B cell (primary cell): ENCODE measurements around the gene GSG1L. TPM values are rescaled to one million over a fixed set of nuclear protein-coding genes. Genes with fewer than 3 reads are reported as not detected.

Source experiments
- ATAC-seq: fragments of 200-7000 bp; cut with Tn5 transposase; one replicate; pipeline ENCODE4 v1.10.0; 2021; ENCODE audit warnings: low read depth, mild to moderate bottlenecking, moderate number of reproducible peaks, moderate library complexity
- CTCF ChIA-PET: fragments of 350-600 bp; sonication (Branson Sonifier 250); formaldehyde crosslinking; loops from one replicate; lab custom pipeline; 2021; ENCODE audit warnings: antibody characterized with exemption, inconsistent platforms; lab: Charles Lee
- POLR2A ChIA-PET: fragments of 350-600 bp; sonication (Branson Sonifier 250); formaldehyde crosslinking; loops from one replicate; lab custom pipeline; 2021; ENCODE audit warnings: antibody characterized with exemption; lab: Charles Lee
- DNase-seq: peaks from one replicate; pipeline ENCODE4 v3.0.0; 2013
- H2AFZ ChIP-seq: 2 replicates; pipeline ENCODE4 v1.6.1; 2012; ENCODE audit warnings: mild to moderate bottlenecking, low read depth, low read length; ENCODE audit not compliant: insufficient read depth, poor library complexity, severe bottlenecking
- H3K27ac ChIP-seq, 2 donors: 1 replicate in 1 of 2; 2 replicates in 1 of 2; pipeline ENCODE4 v1.5.1; 2012 to 2013; ENCODE audit warnings: low read length in 2 of 2, mild to moderate bottlenecking in 2 of 2, moderate library complexity in 1 of 2
- H3K27me3 ChIP-seq, 4 experiments: fragments of 200-600 bp in 1 of 4; sonication (generic) in 1 of 4; replicated peaks in 1 of 4; 1 replicate in 2 of 4; 2 replicates in 2 of 4; pipeline versions ENCODE4 v1.6.1 to v1.7.0; 2013 to 2016; ENCODE audit warnings: low read length in 3 of 4, mild to moderate bottlenecking in 2 of 4, mixed read lengths in 1 of 4, moderate library complexity in 1 of 4; ENCODE audit not compliant: insufficient read depth in 4 of 4, control insufficient read depth in 3 of 4; ENCODE audit errors: control extremely low read depth in 1 of 4
- H3K36me3 ChIP-seq, 2 experiments: replicated peaks in 1 of 2; 1 replicate in 1 of 2; 2 replicates in 1 of 2; pipeline versions ENCODE4 v1.6.1 to v1.7.1; 2013; ENCODE audit warnings: low read length in 1 of 2; ENCODE audit not compliant: insufficient read depth in 2 of 2, control insufficient read depth in 1 of 2; ENCODE audit errors: control extremely low read depth in 1 of 2, extremely low read depth in 1 of 2
- H3K4me1 ChIP-seq, 2 donors: fragments of 200-600 bp in 1 of 2; sonication (generic) in 1 of 2; 1 replicate in 1 of 2; 2 replicates in 1 of 2; pipeline versions ENCODE4 v1.5.1 to v1.6.1; 2013 to 2017; ENCODE audit warnings: low read length in 2 of 2; ENCODE audit not compliant: control insufficient read depth in 2 of 2, insufficient read depth in 2 of 2
- H3K4me2 ChIP-seq: replicated peaks from 2 replicates; pipeline ENCODE3; 2012; ENCODE audit warnings: mild to moderate bottlenecking, low read depth, low read length; ENCODE audit not compliant: poor library complexity, severe bottlenecking
- H3K4me3 ChIP-seq, 5 experiments: fragments of 200-600 bp in 1 of 5; sonication (generic) in 1 of 5; 1 replicate in 3 of 5; 2 replicates in 2 of 5; pipeline versions ENCODE4 v1.5.1 to v1.7.0; 2011 to 2016; ENCODE audit warnings: low read length in 4 of 5, mild to moderate bottlenecking in 4 of 5, low read depth in 2 of 5, control low read depth in 1 of 5, moderate library complexity in 1 of 5; ENCODE audit not compliant: insufficient read depth in 1 of 5; ENCODE audit errors: control extremely low read depth in 1 of 5, extremely low read depth in 1 of 5
- H3K79me2 ChIP-seq: fragments of 200-600 bp; sonication (generic); one replicate; pipeline ENCODE4 v1.6.0; 2016; ENCODE audit warnings: low read length; ENCODE audit not compliant: control insufficient read depth, insufficient read depth
- H3K9ac ChIP-seq: fragments of 200-600 bp; sonication (generic); 2 replicates; pipeline ENCODE4 v1.6.1; 2017; ENCODE audit warnings: mild to moderate bottlenecking, low read length, moderate library complexity
- H3K9me3 ChIP-seq, 3 donors: one replicate each; pipeline versions ENCODE4 v1.6.1 to v1.7.1; 2013; ENCODE audit warnings: low read length in 2 of 3; ENCODE audit not compliant: control insufficient read depth in 2 of 3, insufficient read depth in 1 of 3; ENCODE audit errors: control extremely low read depth in 1 of 3
- H4K20me1 ChIP-seq: 2 replicates; pipeline ENCODE4 v1.6.0; 2012; ENCODE audit warnings: mild to moderate bottlenecking, low read length; ENCODE audit not compliant: insufficient read depth, control insufficient read depth, poor library complexity, severe bottlenecking
- H3K27ac Mint-ChIP-seq: one replicate; pipeline ENCODE4 v1.8.0; 2021; ENCODE audit warnings: mixed read lengths
- H3K27me3 Mint-ChIP-seq: one replicate; pipeline ENCODE4 v1.8.0; 2021; ENCODE audit warnings: mixed read lengths
- H3K4me1 Mint-ChIP-seq: one replicate; pipeline ENCODE4 v1.8.0; 2021; ENCODE audit warnings: mixed read lengths
- H3K4me3 Mint-ChIP-seq: one replicate; pipeline ENCODE4 v1.8.0; 2021; ENCODE audit warnings: mixed read lengths
- H3K9me3 Mint-ChIP-seq: one replicate; pipeline ENCODE4 v1.8.0; 2022; ENCODE audit warnings: mixed read lengths; ENCODE audit not compliant: insufficient read depth
- EZH2 ChIP-seq: IDR thresholded peaks from 2 replicates; pipeline ENCODE4 v1.6.1; 2012; ENCODE audit warnings: borderline replicate concordance, low read depth, mild to moderate bottlenecking, moderate library complexity, low read length; ENCODE audit not compliant: insufficient read depth, poor library complexity, severe bottlenecking
- whole genome bisulfite sequencing: methylation state at CpG from one replicate; pipeline ENCODE4 v1.1.5; 2013; ENCODE audit warnings: missing lambda C conversion rate; ENCODE audit not compliant: insufficient coverage; 5-methylcytosine and 5-hydroxymethylcytosine counted together
- intact Hi-C: fragments of 100-400 bp; cut with micrococcal nuclease; formaldehyde crosslinking; loops from one replicate; pipeline ENCODE4 v1.10.0; 2022
- polyA plus RNA-seq: library from polyadenylated mRNA; depleted of rRNA; stranded (reverse); fragments of >200 nt; gene quantifications from 2 replicates; pipeline ENCODE4 v1.2.3, GENCODE V29; 2012
- total RNA-seq, 2 donors: library from RNA; stranded (reverse); fragments of 120-200 nt in 1 of 2; gene quantifications; 1 replicate in 1 of 2; 2 replicates in 1 of 2; pipeline versions ENCODE4 v1.2.3 to v1.2.4, GENCODE V29; 2013 to 2022
- TF ChIP-seq, protein P1 (sequence below): fragments of 200-600 bp; IDR thresholded peaks from one replicate; pipeline ENCODE4 v1.8.0; 2022; ENCODE audit warnings: antibody characterized with exemption, mild to moderate bottlenecking

GSG1L gene
- total and polyA plus RNA-seq, 2 donors (not counting 1 experiment from before 2014, with no cell fraction given): 0.01 TPM; not detected in 1

DNA sequence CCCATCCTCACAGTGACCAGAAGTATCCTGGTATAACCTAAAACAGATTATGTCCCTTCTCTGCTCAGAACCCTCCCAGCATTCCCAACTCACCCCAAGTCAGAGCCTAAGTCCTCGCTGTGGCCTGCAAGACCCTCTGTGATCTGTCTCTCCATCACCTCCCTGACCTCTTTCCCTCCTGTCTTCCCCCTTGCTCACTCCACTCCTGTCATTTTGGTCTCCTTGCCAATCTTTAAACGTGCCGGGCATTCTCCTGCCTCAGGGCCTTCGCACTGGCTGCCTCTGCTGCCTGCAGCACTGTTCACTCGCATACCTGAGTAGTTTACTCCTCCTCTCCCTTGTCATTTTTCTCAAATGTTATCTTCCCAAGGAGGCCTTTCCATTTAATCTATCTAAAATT lies 97.7 kb downstream of the GSG1L start:
- ChIA-PET POLR2A (no interaction called here), CTCF (interaction anchor here (1.1 kb wide), 1 partner anchor 252 kb away, joined by 4 read pairs; no protein-coding TSS in a partner anchor)
- Histone ChIP-seq H3K27me3 (no peaks in the 10 kb centered on the region), H3K79me2 (no peaks in the 10 kb centered on the region), H4K20me1 (no peaks in the 10 kb centered on the region), H3K4me1 (no peaks in the 10 kb centered on the region), H3K4me3 (no peak overlapping the region), H3K4me2 (no peak overlapping the region), H2AFZ (no peak overlapping the region), H3K9me3 (peaks cover 0 to 22% (median 2%) of the 10 kb centered on the region in 3 donors), H3K36me3 (no peaks in the 10 kb centered on the region), H3K27ac (no peak overlapping the region), H3K9ac (no peak overlapping the region)
- H3K27me3 Mint-ChIP-seq: peaks cover 24% of the 10 kb centered on the region
- peaks cover 3% of the 10 kb centered on the region for H3K9me3 Mint-ChIP-seq
- DNase-seq (no peak), ATAC-seq (no peak)
- no peak overlapping the region for H3K27ac Mint-ChIP-seq
- intact Hi-C loops: no loop called here
- no peaks in the 10 kb centered on the region for H3K4me1 Mint-ChIP-seq
- WGBS: 98% methylated on average over 5 of the region's 5 CpGs
- no peak overlapping the region for H3K4me3 Mint-ChIP-seq
- TF ChIP-seq EZH2: no peak
- TF ChIP-seq, protein P1, sequence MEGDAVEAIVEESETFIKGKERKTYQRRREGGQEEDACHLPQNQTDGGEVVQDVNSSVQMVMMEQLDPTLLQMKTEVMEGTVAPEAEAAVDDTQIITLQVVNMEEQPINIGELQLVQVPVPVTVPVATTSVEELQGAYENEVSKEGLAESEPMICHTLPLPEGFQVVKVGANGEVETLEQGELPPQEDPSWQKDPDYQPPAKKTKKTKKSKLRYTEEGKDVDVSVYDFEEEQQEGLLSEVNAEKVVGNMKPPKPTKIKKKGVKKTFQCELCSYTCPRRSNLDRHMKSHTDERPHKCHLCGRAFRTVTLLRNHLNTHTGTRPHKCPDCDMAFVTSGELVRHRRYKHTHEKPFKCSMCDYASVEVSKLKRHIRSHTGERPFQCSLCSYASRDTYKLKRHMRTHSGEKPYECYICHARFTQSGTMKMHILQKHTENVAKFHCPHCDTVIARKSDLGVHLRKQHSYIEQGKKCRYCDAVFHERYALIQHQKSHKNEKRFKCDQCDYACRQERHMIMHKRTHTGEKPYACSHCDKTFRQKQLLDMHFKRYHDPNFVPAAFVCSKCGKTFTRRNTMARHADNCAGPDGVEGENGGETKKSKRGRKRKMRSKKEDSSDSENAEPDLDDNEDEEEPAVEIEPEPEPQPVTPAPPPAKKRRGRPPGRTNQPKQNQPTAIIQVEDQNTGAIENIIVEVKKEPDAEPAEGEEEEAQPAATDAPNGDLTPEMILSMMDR: no peak

DNA sequence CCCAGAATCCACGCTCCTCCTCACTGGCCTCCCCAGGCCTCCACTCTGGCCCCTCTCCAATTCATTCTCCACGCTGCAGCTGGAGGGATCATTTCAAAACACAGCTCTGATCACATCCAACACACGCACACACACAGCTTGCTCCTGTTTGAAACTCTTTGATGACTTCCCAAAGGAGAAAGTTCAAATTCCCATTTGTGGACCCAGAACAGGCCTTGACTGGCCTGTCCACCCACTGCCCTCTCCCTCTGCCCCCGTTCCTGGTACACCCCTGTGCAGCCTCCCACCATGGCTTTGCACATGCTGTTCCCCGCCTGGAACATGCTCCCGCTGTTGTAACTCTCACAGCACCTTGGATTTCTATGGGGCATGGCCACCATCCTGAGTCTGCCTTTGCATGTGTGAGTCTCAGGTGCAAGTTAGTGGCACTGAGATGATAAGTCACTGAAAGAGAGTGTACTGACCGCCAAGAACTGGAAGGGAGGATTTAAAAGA lies 100.0 kb downstream of the GSG1L start:
- Mint-ChIP-seq H3K4me3 (no peak overlapping the region), H3K4me1 (no peaks in the 10 kb centered on the region), H3K27me3 (peaks cover 20% of the 10 kb centered on the region), H3K9me3 (no peaks in the 10 kb centered on the region), H3K27ac (no peak overlapping the region)
- Histone ChIP-seq H4K20me1 (no peaks in the 10 kb centered on the region), H3K36me3 (no peaks in the 10 kb centered on the region), H2AFZ (no peak overlapping the region), H3K9ac (no peak overlapping the region), H3K4me3 (no peak overlapping the region), H3K27me3 (no peaks in the 10 kb centered on the region), H3K9me3 (peaks cover 0 to 22% (median 0%) of the 10 kb centered on the region in 3 donors), H3K4me2 (no peak overlapping the region), H3K4me1 (no peaks in the 10 kb centered on the region), H3K79me2 (no peaks in the 10 kb centered on the region), H3K27ac (no peak overlapping the region)
- ATAC-seq (no peak), DNase-seq (no peak)
- TF ChIP-seq, protein P1: no peak
- intact Hi-C loops: no loop called here
- WGBS: 89% methylated on average over 7 of the region's 7 CpGs
- ChIA-PET CTCF (no interaction called here), POLR2A (no interaction called here)
